ENCODE data around the gene SMG6.

GRCh38 chr17:2067048-2067561 lies 236.5 kb downstream of the SMG6 start:
- no peak for TF ChIP-seq CTCF (conservative IDR thresholded peaks at IDR 0.05; ENCODE audit: low read depth, low read length)
- TF ChIP-seq EZH2 (IDR thresholded peaks at IDR 0.05; ENCODE audit: borderline replicate concordance, low read depth, low read length, poor library complexity, severe bottlenecking), result no peak
